OCI-LY1 (cell line): Measurements from ENCODE around the gene AGK.

Experiments
- H2AFZ ChIP-seq: fragments of 200-600 bp; sonication (generic), shearing (Covaris generic); 2 replicates; pipeline ENCODE4 v1.6.0; 2014; ENCODE audit warnings: antibody characterized with exemption, mild to moderate bottlenecking, low read length
- H3F3A ChIP-seq: fragments of 200-600 bp; sonication (generic), shearing (Covaris generic); 2 replicates; pipeline ENCODE4 v1.6.0; 2014; ENCODE audit warnings: mild to moderate bottlenecking, antibody characterized with exemption, low read length, moderate library complexity; ENCODE audit not compliant: insufficient read depth
- H3K27ac ChIP-seq: fragments of 200-600 bp; sonication (generic); 2 replicates; pipeline ENCODE4 v1.5.1; 2014; ENCODE audit warnings: low read length, mixed run types, mild to moderate bottlenecking, low read depth; ENCODE audit not compliant: poor library complexity, severe bottlenecking
- H3K27me3 ChIP-seq: fragments of 200-600 bp; sonication (generic); 2 replicates; pipeline ENCODE4 v1.6.0; 2014; ENCODE audit warnings: antibody characterized with exemption, mild to moderate bottlenecking, low read length, moderate library complexity; ENCODE audit not compliant: insufficient read depth
- H3K36me3 ChIP-seq: fragments of 200-600 bp; sonication (generic); 2 replicates; pipeline ENCODE4 v1.6.1; 2014; ENCODE audit warnings: mild to moderate bottlenecking, antibody characterized with exemption, low read length, moderate library complexity, mixed read lengths; ENCODE audit not compliant: insufficient read depth
- H3K4me1 ChIP-seq: fragments of 200-600 bp; sonication (generic); 2 replicates; pipeline ENCODE4 v1.5.1; 2014; ENCODE audit warnings: mild to moderate bottlenecking, low read length, moderate library complexity; ENCODE audit not compliant: insufficient read depth, severe bottlenecking
- H3K4me2 ChIP-seq: fragments of 200-600 bp; sonication (generic), shearing (Covaris generic); 2 replicates; pipeline ENCODE4 v1.6.1; 2014; ENCODE audit warnings: low read length
- H3K4me3 ChIP-seq: fragments of 200-600 bp; sonication (generic); 2 replicates; pipeline ENCODE4 v1.5.1; 2014; ENCODE audit warnings: low read length, low read depth, mild to moderate bottlenecking, mixed read lengths; ENCODE audit not compliant: poor library complexity, severe bottlenecking
- H3K79me2 ChIP-seq: fragments of 200-600 bp; shearing (Covaris generic); 2 replicates; pipeline ENCODE4 v1.6.1; 2016; ENCODE audit warnings: mixed run types, low read length, mixed read lengths; ENCODE audit not compliant: insufficient read depth
- H3K9ac ChIP-seq: fragments of 200-600 bp; sonication (generic), shearing (Covaris generic); 2 replicates; pipeline ENCODE4 v1.6.1; 2014; ENCODE audit warnings: mild to moderate bottlenecking, low read length, mixed read lengths
- H3K9me2 ChIP-seq: fragments of 200-600 bp; sonication (generic), shearing (Covaris generic); 2 replicates; pipeline ENCODE4 v1.6.1; 2014; ENCODE audit warnings: low read depth, mild to moderate bottlenecking, low read length, mixed read lengths
- H3K9me3 ChIP-seq: fragments of 200-600 bp; shearing (Covaris generic); 2 replicates; pipeline ENCODE4 v1.6.1; 2014; ENCODE audit warnings: low read length, mixed read lengths
- H4K20me1 ChIP-seq: fragments of 200-600 bp; sonication (generic), shearing (Covaris generic); 2 replicates; pipeline ENCODE4 v1.6.0; 2016; ENCODE audit warnings: mild to moderate bottlenecking, low read length; ENCODE audit not compliant: insufficient read depth
- EZH2 ChIP-seq: fragments of 200-600 bp; sonication (generic), shearing (Covaris generic); IDR thresholded peaks from 2 replicates; pipeline ENCODE4 v1.8.0; 2017; ENCODE audit warnings: borderline replicate concordance, mixed run types, mild to moderate bottlenecking, antibody characterized with exemption, low read length, moderate library complexity, mixed read lengths
- TF ChIP-seq, protein P1 (sequence below): fragments of 200-600 bp; sonication (generic), shearing (Covaris generic); IDR thresholded peaks from 2 replicates; pipeline ENCODE4 v1.5.1; 2017; ENCODE audit warnings: mild to moderate bottlenecking, antibody characterized with exemption, low read length, moderate library complexity, mixed read lengths

AGK gene

GRCh38 chr7:141533149-141533949 lies 17.9 kb upstream of the AGK start:
- H3F3A ChIP-seq: no peaks in the 10 kb centered on the region
- no peaks in the 10 kb centered on the region for H4K20me1 ChIP-seq
- H3K9ac ChIP-seq: no peak overlapping the region
- no peak for TF ChIP-seq EZH2
- TF ChIP-seq, protein P1, sequence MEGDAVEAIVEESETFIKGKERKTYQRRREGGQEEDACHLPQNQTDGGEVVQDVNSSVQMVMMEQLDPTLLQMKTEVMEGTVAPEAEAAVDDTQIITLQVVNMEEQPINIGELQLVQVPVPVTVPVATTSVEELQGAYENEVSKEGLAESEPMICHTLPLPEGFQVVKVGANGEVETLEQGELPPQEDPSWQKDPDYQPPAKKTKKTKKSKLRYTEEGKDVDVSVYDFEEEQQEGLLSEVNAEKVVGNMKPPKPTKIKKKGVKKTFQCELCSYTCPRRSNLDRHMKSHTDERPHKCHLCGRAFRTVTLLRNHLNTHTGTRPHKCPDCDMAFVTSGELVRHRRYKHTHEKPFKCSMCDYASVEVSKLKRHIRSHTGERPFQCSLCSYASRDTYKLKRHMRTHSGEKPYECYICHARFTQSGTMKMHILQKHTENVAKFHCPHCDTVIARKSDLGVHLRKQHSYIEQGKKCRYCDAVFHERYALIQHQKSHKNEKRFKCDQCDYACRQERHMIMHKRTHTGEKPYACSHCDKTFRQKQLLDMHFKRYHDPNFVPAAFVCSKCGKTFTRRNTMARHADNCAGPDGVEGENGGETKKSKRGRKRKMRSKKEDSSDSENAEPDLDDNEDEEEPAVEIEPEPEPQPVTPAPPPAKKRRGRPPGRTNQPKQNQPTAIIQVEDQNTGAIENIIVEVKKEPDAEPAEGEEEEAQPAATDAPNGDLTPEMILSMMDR: peak; percentile 99
- no peaks in the 10 kb centered on the region for H3K36me3 ChIP-seq
- H3K27me3 ChIP-seq: no peaks in the 10 kb centered on the region
- no peak overlapping the region for H3K27ac ChIP-seq
- no peaks in the 10 kb centered on the region for H3K79me2 ChIP-seq
- H3K4me3 ChIP-seq: no peak overlapping the region
- H2AFZ ChIP-seq: no peak overlapping the region
- no peaks in the 10 kb centered on the region for H3K9me2 ChIP-seq
- no peaks in the 10 kb centered on the region for H3K9me3 ChIP-seq
- H3K4me1 ChIP-seq: no peaks in the 10 kb centered on the region
- H3K4me2 ChIP-seq: no peak overlapping the region

DNA sequence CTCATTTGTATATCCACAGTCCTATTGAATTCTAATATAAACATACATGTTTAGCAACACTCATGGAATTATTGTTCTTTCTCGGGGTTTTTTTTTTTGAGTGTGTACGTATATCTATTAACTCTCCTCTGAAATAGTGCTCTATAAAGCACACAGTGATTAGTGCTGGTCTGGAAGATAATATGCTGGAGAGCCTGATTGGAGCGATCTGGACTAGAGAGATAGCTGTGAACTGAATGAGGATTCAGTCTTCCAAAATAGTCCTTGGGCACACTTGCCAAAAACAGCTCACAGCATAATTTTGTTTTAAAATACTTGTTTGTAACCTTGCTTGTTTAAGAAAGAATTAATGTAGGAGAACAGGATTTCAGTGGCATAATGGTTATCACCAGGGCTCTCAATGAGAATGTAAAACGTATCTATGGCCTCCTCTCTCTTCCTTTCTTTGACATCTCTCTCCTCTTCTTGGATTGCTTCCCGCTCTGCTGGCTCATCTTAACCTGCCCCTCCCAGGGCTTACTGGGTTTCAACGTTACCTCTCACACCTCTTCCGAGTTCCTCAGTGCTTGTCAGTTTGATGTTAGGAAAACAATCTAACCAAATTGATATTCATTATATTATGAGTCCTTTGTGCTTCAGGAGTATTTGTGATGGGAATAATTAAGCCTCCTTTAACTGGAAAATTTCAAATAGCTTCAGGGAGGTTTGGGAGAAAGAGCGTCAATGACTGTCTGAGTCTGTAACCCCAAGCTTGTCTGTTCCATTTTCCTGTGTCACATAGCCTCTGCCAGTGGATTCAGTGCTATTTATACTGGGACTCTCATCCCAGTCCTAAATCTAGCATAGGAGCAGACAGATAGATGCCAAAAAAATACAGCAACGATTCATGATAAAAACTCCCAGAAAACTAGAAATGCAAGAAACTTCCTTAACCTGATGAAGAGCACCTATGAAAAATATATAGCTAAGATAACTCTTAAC lies 16.2 kb upstream of the AGK start:
- Histone ChIP-seq H3K79me2 (no peaks in the 10 kb centered on the region), H3K36me3 (no peaks in the 10 kb centered on the region), H4K20me1 (no peaks in the 10 kb centered on the region), H3K9ac (no peak overlapping the region), H3K9me3 (no peaks in the 10 kb centered on the region), H3K9me2 (no peaks in the 10 kb centered on the region), H3K27me3 (no peaks in the 10 kb centered on the region), H3K4me3 (no peak overlapping the region), H2AFZ (no peak overlapping the region), H3K4me1 (no peaks in the 10 kb centered on the region), H3K27ac (no peak overlapping the region), H3F3A (no peaks in the 10 kb centered on the region), H3K4me2 (no peak overlapping the region)
- no peak for TF ChIP-seq EZH2
- TF ChIP-seq, protein P1: no peak

DNA sequence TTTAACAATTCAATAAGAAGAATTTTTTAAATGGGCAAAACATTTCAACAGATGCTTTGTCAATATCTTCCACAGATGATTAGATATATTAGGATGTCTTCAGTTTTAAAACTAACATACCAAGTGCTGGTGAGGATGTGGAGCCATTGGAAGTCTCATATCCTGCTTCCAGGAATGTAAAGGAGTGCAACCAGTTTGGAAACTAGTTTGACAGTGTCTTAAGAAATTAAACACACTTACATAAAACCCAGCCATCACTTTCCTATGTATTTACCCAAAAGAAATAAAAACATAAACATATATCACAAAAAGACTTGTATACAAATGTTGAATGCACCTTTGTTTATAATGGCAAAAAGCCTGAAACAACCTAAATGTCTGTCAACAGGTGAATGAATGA lies 13.3 kb upstream of the AGK start:
- no peak overlapping the region for H3K4me3 ChIP-seq
- no peaks in the 10 kb centered on the region for H3K36me3 ChIP-seq
- no peaks in the 10 kb centered on the region for H3K4me1 ChIP-seq
- H2AFZ ChIP-seq: no peak overlapping the region
- TF ChIP-seq EZH2: no peak
- TF ChIP-seq, protein P1: no peak
- H3K9me2 ChIP-seq: no peaks in the 10 kb centered on the region
- H3K4me2 ChIP-seq: no peak overlapping the region
- no peaks in the 10 kb centered on the region for H4K20me1 ChIP-seq
- H3K27ac ChIP-seq: no peak overlapping the region
- H3K9me3 ChIP-seq: no peaks in the 10 kb centered on the region
- no peak overlapping the region for H3K9ac ChIP-seq
- no peaks in the 10 kb centered on the region for H3K79me2 ChIP-seq
- H3K27me3 ChIP-seq: no peaks in the 10 kb centered on the region
- no peaks in the 10 kb centered on the region for H3F3A ChIP-seq
